SU-DHL-6 (cell line): ENCODE data around the gene CPNE2.

Source experiments
- CTCF ChIP-seq: fragments of 200-600 bp; sonication (generic); IDR thresholded peaks from one replicate; pipeline ENCODE4 v1.5.1; 2017; ENCODE audit warnings: antibody characterized with exemption, mild to moderate bottlenecking, low read length, moderate library complexity; ENCODE audit not compliant: insufficient read depth, poor library complexity, severe bottlenecking
- EZH2phosphoT487 ChIP-seq: fragments of 200-600 bp; sonication (generic), shearing (Covaris generic); conservative IDR thresholded peaks from 2 replicates; pipeline ENCODE4 v1.6.1; 2018; ENCODE audit warnings: mild to moderate bottlenecking, antibody characterized with exemption, low read length, moderate library complexity, mixed read lengths

- no peak for TF ChIP-seq CTCF
- TF ChIP-seq EZH2phosphoT487, result no peak
Observed at GRCh38 chr16:57146040-57146647, 53.8 kb downstream of the CPNE2 start.
